Suprapubic skin (tissue), 4 donors: ENCODE results near the gene MYO10.

Experiments used
- CTCF ChIP-seq, 2 donors: fragments of 200-600 bp in 1 of 2; fragments of 450-650 bp in 1 of 2; sonication (generic) in 1 of 2; IDR thresholded peaks; one replicate each; pipeline ENCODE4 v1.5.1; 2016 to 2019; ENCODE audit warnings: antibody characterized with exemption in 2 of 2, mild to moderate bottlenecking in 1 of 2, moderate library complexity in 1 of 2
- EP300 ChIP-seq: sonication (generic); formaldehyde crosslinking; IDR thresholded peaks from one replicate; pipeline ENCODE4 v1.6.1; 2017; ENCODE audit warnings: antibody characterized with exemption
- POLR2A ChIP-seq, 2 donors: fragments of 450-650 bp; IDR thresholded peaks; one replicate each; pipeline ENCODE4 v1.6.1; 2017; ENCODE audit warnings: antibody characterized with exemption in 2 of 2, mild to moderate bottlenecking in 2 of 2, moderate library complexity in 2 of 2
- POLR2AphosphoS5 ChIP-seq, 3 donors: sonication (generic); formaldehyde crosslinking; IDR thresholded peaks; one replicate each; pipeline ENCODE4 v1.6.1; 2017; ENCODE audit warnings: antibody characterized with exemption in 3 of 3

- no peak for TF ChIP-seq POLR2AphosphoS5 (IDR thresholded peaks at IDR 0.05)
- TF ChIP-seq EP300: no peak
- TF ChIP-seq CTCF (IDR thresholded peaks at IDR 0.05): no peak
- TF ChIP-seq POLR2A (IDR thresholded peaks at IDR 0.05): no peak
These were observed 136.3 kb downstream of the MYO10 start for GRCh38 chr5:16799796-16800195.
